Measurements from ENCODE around the gene ZEB1. TPM values are rescaled to one million over a fixed set of nuclear protein-coding genes. Genes with fewer than 3 reads are reported as not detected.
"Not testable (repeated sequence)": the region's sequence is repeated elsewhere in the genome, so short reads cannot be mapped to it uniquely, and the experiment has no call there.

ZEB1 gene
- polyA plus RNA-seq, 1 experiment: 154 TPM

GRCh38 chr10:31350891-31351290 lies 31.9 kb downstream of the ZEB1 start:
- ChIA-PET POLR2A (no interaction called here), CTCF (no interaction called here)
- H3K9me3 ChIP-seq (ENCODE audit: control insufficient read depth, insufficient read depth, low read length): no peaks in the 10 kb centered on the region
- H3K27me3 ChIP-seq (ENCODE audit: control insufficient read depth, insufficient read depth, low read length): no peaks in the 10 kb centered on the region
- no peak for TF ChIP-seq CTCF (IDR thresholded peaks at IDR 0.05; ENCODE audit: low read depth, low read length)
- DNase-seq (ENCODE audit: low read depth, low spot score): no peak
- no peak overlapping the region for H3K27ac ChIP-seq (ENCODE audit: low read depth, low read length)
- no peak overlapping the region for H3K4me3 ChIP-seq (ENCODE audit: low read depth, low read length)

DNA sequence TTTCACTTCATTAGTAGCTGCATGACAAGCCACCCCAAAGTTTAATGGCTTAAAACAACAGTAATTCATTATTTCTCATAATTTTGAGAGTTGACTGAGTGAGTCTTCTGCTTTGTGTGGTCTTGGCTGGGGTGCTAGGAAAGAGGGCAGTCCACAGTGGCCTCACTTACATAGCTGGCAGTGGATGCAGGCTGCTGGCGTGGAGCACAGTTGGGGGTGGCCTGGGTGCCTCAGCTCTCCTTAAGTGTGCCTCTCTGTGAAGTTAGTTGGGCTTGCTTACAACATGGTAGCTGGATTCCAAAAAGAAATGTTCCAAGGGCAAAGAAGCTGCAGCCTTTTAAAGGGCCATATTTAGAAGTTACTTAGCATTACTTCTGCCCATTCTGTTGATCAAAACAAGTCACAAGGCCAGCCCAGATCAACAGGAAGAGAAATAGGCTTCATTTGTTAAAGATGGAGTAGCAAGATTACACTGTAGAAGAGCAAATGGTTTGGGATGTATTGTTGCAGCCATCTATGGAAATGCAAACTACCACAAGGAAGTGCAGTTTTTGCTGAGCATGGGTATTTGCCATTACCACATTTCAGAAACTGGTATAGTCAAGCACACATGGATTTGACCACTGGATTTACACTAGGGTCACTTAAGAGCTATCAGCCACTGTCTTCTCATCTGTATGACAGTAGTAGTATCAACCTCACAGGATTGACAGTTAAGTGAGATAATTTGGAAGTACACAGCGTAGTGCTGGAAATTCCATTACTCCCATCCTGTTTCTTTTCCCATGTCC lies 33.6 kb downstream of the ZEB1 start:
- Histone ChIP-seq H3K27ac (ENCODE audit: low read depth, low read length) (no peak overlapping the region), H3K9me3 (ENCODE audit: control insufficient read depth, insufficient read depth, low read length) (no peaks in the 10 kb centered on the region), H3K4me3 (ENCODE audit: low read depth, low read length) (no peak overlapping the region), H3K27me3 (ENCODE audit: control insufficient read depth, insufficient read depth, low read length) (no peaks in the 10 kb centered on the region)
- ChIA-PET POLR2A (no interaction called here), CTCF (no interaction called here)
- DNase-seq (ENCODE audit: low read depth, low spot score): no peak
- no peak for TF ChIP-seq CTCF (IDR thresholded peaks at IDR 0.05; ENCODE audit: low read depth, low read length)

GRCh38 chr10:31353574-31353973 lies 34.6 kb downstream of the ZEB1 start:
- DNase-seq (ENCODE audit: low read depth, low spot score): no peak
- Histone ChIP-seq H3K27me3 (ENCODE audit: control insufficient read depth, insufficient read depth, low read length) (no peaks in the 10 kb centered on the region), H3K9me3 (ENCODE audit: control insufficient read depth, insufficient read depth, low read length) (no peaks in the 10 kb centered on the region), H3K27ac (ENCODE audit: low read depth, low read length) (no peak overlapping the region), H3K4me3 (ENCODE audit: low read depth, low read length) (no peak overlapping the region)
- TF ChIP-seq CTCF (IDR thresholded peaks at IDR 0.05; ENCODE audit: low read depth, low read length): no peak
- ChIA-PET CTCF (no interaction called here), POLR2A (no interaction called here)

- peak; percentile 13 for DNase-seq (ENCODE audit: low read depth, low spot score)
- ChIA-PET POLR2A (no interaction called here), CTCF (interaction anchor here (1.1 kb wide), 1 partner anchor 575 kb away, joined by 3 read pairs; no protein-coding TSS in a partner anchor)
- Histone ChIP-seq H3K27ac (ENCODE audit: low read depth, low read length) (no peak overlapping the region), H3K9me3 (ENCODE audit: control insufficient read depth, insufficient read depth, low read length) (peaks cover 16% of the 10 kb centered on the region), H3K4me3 (ENCODE audit: low read depth, low read length) (no peak overlapping the region), H3K27me3 (ENCODE audit: control insufficient read depth, insufficient read depth, low read length) (no peaks in the 10 kb centered on the region)
- TF ChIP-seq CTCF (IDR thresholded peaks at IDR 0.05; ENCODE audit: low read depth, low read length): no peak
These were observed 39.8 kb downstream of the ZEB1 start for GRCh38 chr10:31358688-31359330.

- no peaks in the 10 kb centered on the region for H3K27me3 ChIP-seq (ENCODE audit: control insufficient read depth, insufficient read depth, low read length)
- no peak overlapping the region for H3K4me3 ChIP-seq (ENCODE audit: low read depth, low read length)
- no peak for DNase-seq (ENCODE audit: low read depth, low spot score)
- POLR2A ChIA-PET: no interaction called here
- no peak for TF ChIP-seq CTCF (IDR thresholded peaks at IDR 0.05; ENCODE audit: low read depth, low read length)
- CTCF ChIA-PET: no interaction called here
- peaks cover 20% of the 10 kb centered on the region for H3K9me3 ChIP-seq (ENCODE audit: control insufficient read depth, insufficient read depth, low read length)
- no peak overlapping the region for H3K27ac ChIP-seq (ENCODE audit: low read depth, low read length)
These were observed 41.0 kb downstream of the ZEB1 start for GRCh38 chr10:31359979-31360378.

- CTCF ChIA-PET; H3K27me3 ChIP-seq (ENCODE audit: control insufficient read depth, insufficient read depth, low read length); DNase-seq (ENCODE audit: low read depth, low spot score); POLR2A ChIA-PET; H3K4me3 ChIP-seq (ENCODE audit: low read depth, low read length); H3K27ac ChIP-seq (ENCODE audit: low read depth, low read length): not testable (repeated sequence)
- peaks cover 20% of the 10 kb centered on the region for H3K9me3 ChIP-seq (ENCODE audit: control insufficient read depth, insufficient read depth, low read length)
These were observed 42.5 kb downstream of the ZEB1 start for GRCh38 chr10:31361475-31361874.
